ENCODE data around the gene EPM2AIP1. TPM values are rescaled to one million over a fixed set of nuclear protein-coding genes. Genes with fewer than 3 reads are reported as not detected.
"Not testable (repeated sequence)": the region's sequence is repeated elsewhere in the genome, so short reads cannot be mapped to it uniquely, and the experiment has no call there.

Gene EPM2AIP1
- polyA plus RNA-seq, 1 experiment, result 15.3 TPM

GRCh38 chr3:36954452-36955134 lies 38.3 kb downstream of the EPM2AIP1 start:
- ChIA-PET CTCF (interaction anchor here (0.8 kb wide), 1 partner anchor 86 kb away, joined by 4 read pairs; no protein-coding TSS in a partner anchor), POLR2A (no interaction called here)
- DNase-seq (ENCODE audit: low read depth, low spot score), result no peak
- no peak overlapping the region for H3K4me3 ChIP-seq (ENCODE audit: low read depth, low read length)
- TF ChIP-seq CTCF (IDR thresholded peaks at IDR 0.05; ENCODE audit: low read depth, low read length), result no peak
- no peaks in the 10 kb centered on the region for H3K9me3 ChIP-seq (ENCODE audit: control insufficient read depth, insufficient read depth, low read length)
- H3K27ac ChIP-seq (ENCODE audit: low read depth, low read length), result no peak overlapping the region
- H3K27me3 ChIP-seq (ENCODE audit: control insufficient read depth, insufficient read depth, low read length), result peaks cover 2% of the 10 kb centered on the region

- H3K9me3 ChIP-seq (ENCODE audit: control insufficient read depth, insufficient read depth, low read length), result peaks cover 20% of the 10 kb centered on the region
- POLR2A ChIA-PET; DNase-seq (ENCODE audit: low read depth, low spot score); H3K4me3 ChIP-seq (ENCODE audit: low read depth, low read length); H3K27ac ChIP-seq (ENCODE audit: low read depth, low read length); H3K27me3 ChIP-seq (ENCODE audit: control insufficient read depth, insufficient read depth, low read length): not testable (repeated sequence)
- CTCF ChIA-PET, result interaction anchor here (1.9 kb wide), 1 partner anchor 10 kb away, joined by 13 read pairs; no protein-coding TSS in a partner anchor
Observed at GRCh38 chr3:36947814-36948213, 45.1 kb downstream of the EPM2AIP1 start.

- Histone ChIP-seq H3K27ac (ENCODE audit: low read depth, low read length) (no peak overlapping the region), H3K4me3 (ENCODE audit: low read depth, low read length) (peak overlapping the region; percentile 69), H3K27me3 (ENCODE audit: control insufficient read depth, insufficient read depth, low read length) (no peaks in the 10 kb centered on the region), H3K9me3 (ENCODE audit: control insufficient read depth, insufficient read depth, low read length) (peaks cover 20% of the 10 kb centered on the region)
- CTCF ChIA-PET, result interaction anchor here (1.2 to 3.6 kb wide), 2 partner anchors 13 kb away, joined by 4 to 24 read pairs; no protein-coding TSS in a partner anchor
- POLR2A ChIA-PET, result interaction anchor here (0.5 to 1.3 kb wide), 3 partner anchors 13 to 363 kb away, joined by 3 to 4 read pairs (median 3); no protein-coding TSS in a partner anchor
- no peak for TF ChIP-seq CTCF (IDR thresholded peaks at IDR 0.05; ENCODE audit: low read depth, low read length)
- no peak for DNase-seq (ENCODE audit: low read depth, low spot score)
Observed at GRCh38 chr3:36945333-36945980, 47.5 kb downstream of the EPM2AIP1 start.

GRCh38 chr3:36944641-36945270 lies 48.2 kb downstream of the EPM2AIP1 start, which contains the start of gene TRANK1:
TSS of gene TRANK1 (minus strand) at chr3:36945054. CDS start at chr3:36944809, 245 bp downstream.
- POLR2A ChIA-PET, result interaction anchor here (0.5 to 1.3 kb wide), 3 partner anchors 14 to 364 kb away, joined by 3 to 4 read pairs (median 3); no protein-coding TSS in a partner anchor
- H3K27ac ChIP-seq (ENCODE audit: low read depth, low read length), result peak within 1 kb of the TSS; percentile 47

More at GRCh38 chr3:36944641-36945270, 48.2 kb downstream of the EPM2AIP1 start, which contains the start of gene TRANK1:
- CTCF ChIA-PET, result interaction anchor here (0.9 to 3.6 kb wide), 2 partner anchors 12 to 14 kb away, joined by 3 to 24 read pairs; no protein-coding TSS in a partner anchor
- no peaks in the 10 kb centered on the region for H3K27me3 ChIP-seq (ENCODE audit: control insufficient read depth, insufficient read depth, low read length)
- TF ChIP-seq CTCF (IDR thresholded peaks at IDR 0.05; ENCODE audit: low read depth, low read length), result no peak
- no peak for DNase-seq (ENCODE audit: low read depth, low spot score)
- H3K4me3 ChIP-seq (ENCODE audit: low read depth, low read length), result peak within 1 kb of the TSS; percentile 69
- peaks cover 20% of the 10 kb centered on the region for H3K9me3 ChIP-seq (ENCODE audit: control insufficient read depth, insufficient read depth, low read length)
